Lower leg skin (tissue), 4 donors: ENCODE measurements around the gene SLC43A2. TPM values are rescaled to one million over a fixed set of nuclear protein-coding genes. Genes with fewer than 3 reads are reported as not detected.

Experiments used
- DNase-seq, 2 donors: peaks; one replicate each; pipeline ENCODE4 v3.0.0-alpha.2; 2019; ENCODE audit warnings: low spot score in 2 of 2
- H3K4me3 ChIP-seq: fragments of 200-600 bp; sonication (generic); 2 replicates; pipeline ENCODE4 v1.5.1; 2017; ENCODE audit warnings: mild to moderate bottlenecking, low read depth; ENCODE audit not compliant: poor library complexity, severe bottlenecking
- CTCF ChIP-seq, 3 donors: fragments of 450-650 bp; IDR thresholded peaks; one replicate each; pipeline ENCODE4 v1.5.1; 2016; ENCODE audit warnings: antibody characterized with exemption in 3 of 3, mild to moderate bottlenecking in 3 of 3, moderate library complexity in 2 of 3
- POLR2A ChIP-seq, 2 donors: fragments of 450-650 bp; IDR thresholded peaks; one replicate each; pipeline ENCODE4 v1.6.1; 2016 to 2017; ENCODE audit warnings: antibody characterized with exemption in 2 of 2, mild to moderate bottlenecking in 1 of 2, moderate library complexity in 1 of 2
- WGBS, 2 donors: methylation state at CpG; one replicate each; pipeline ENCODE4 v1.1.5; 2018; 5-methylcytosine and 5-hydroxymethylcytosine counted together
- intact Hi-C: fragments of 100-400 bp; cut with DNase I; formaldehyde crosslinking; loops from one replicate; pipeline ENCODE4 v1.15.0; 2023; ENCODE audit warnings: low total_unique reads
- total RNA-seq, 4 donors: library from RNA; depleted of rRNA; stranded (reverse); fragments of >200 nt; gene quantifications; one replicate each; pipeline ENCODE4 v1.1.0, GENCODE V29; 2016

SLC43A2 gene
- total RNA-seq, 4 donors from 2014 or later, result 5.6 to 14.5 (median 9.6) TPM

DNA sequence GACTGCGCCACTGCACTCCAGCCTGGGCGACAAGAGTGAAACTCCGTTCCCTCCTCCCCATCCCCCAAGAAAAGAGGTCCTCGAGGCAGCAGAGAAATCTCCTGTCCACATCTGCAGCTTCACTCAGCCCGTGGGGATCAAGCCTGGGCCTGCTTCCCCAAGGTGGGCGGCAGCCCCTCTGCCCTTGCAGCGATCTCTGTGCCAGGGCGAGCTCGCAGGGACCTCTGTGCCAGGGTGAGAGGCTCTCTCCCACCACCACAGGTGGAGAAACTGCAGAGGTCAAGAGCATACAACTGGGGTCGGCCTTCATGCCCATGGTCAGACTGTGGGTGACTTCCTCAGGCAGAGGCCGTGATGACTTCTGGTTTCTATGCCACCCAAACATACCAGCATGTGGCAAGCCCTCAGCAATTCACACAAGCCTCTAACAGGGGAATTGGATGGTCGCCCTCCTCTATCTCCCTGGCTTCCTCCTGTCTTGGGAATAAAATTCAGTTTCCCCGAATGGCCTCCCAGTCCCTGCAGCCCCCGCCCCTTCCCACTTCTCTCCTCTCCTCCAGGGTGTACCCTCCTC, 5.5 kb downstream of the SLC43A2 start:
- intact Hi-C loops, result loop anchor here (10.0 kb wide), 1 partner anchor 258 kb away; no protein-coding TSS in a partner anchor
- 87 to 90% methylated on average over 14 of the region's 14 CpGs for WGBS, 2 donors
- no peak for TF ChIP-seq POLR2A (IDR thresholded peaks at IDR 0.05)
- no peak for DNase-seq
- H3K4me3 ChIP-seq, result no peak overlapping the region

GRCh38 chr17:1621273-1621954, 7.2 kb downstream of the SLC43A2 start:
- intact Hi-C loops, result loop anchor here (10.0 kb wide), 1 partner anchor 257 kb away; no protein-coding TSS in a partner anchor
- TF ChIP-seq POLR2A (IDR thresholded peaks at IDR 0.05) (no peak), CTCF (IDR thresholded peaks at IDR 0.05) (no peak)
- 84% methylated on average over 17 to 22 of the region's 22 CpGs for WGBS, 2 donors
- H3K4me3 ChIP-seq, result no peak overlapping the region
- DNase-seq, result no peak

- 84 to 93% methylated on average over 12 to 13 of the region's 13 CpGs for WGBS, 2 donors
- TF ChIP-seq CTCF (IDR thresholded peaks at IDR 0.05) (no peak), POLR2A (IDR thresholded peaks at IDR 0.05) (no peak)
- intact Hi-C loops, result loop anchor here (10.0 kb wide), 1 partner anchor 256 kb away; no protein-coding TSS in a partner anchor
- no peak overlapping the region for H3K4me3 ChIP-seq
- DNase-seq, result no peak
Measured at GRCh38 chr17:1620486-1620885, 8.1 kb downstream of the SLC43A2 start.

GRCh38 chr17:1617620-1618174, 10.9 kb downstream of the SLC43A2 start:
- intact Hi-C loops, result no loop called here
- TF ChIP-seq CTCF (IDR thresholded peaks at IDR 0.05) (no peak), POLR2A (IDR thresholded peaks at IDR 0.05) (no peak)
- DNase-seq, result peak in 1 of 2 donors; percentile 47
- H3K4me3 ChIP-seq, result no peak overlapping the region
- WGBS, 2 donors, result 28 to 56% methylated on average over 20 of the region's 20 CpGs

- no peak overlapping the region for H3K4me3 ChIP-seq
- TF ChIP-seq POLR2A (IDR thresholded peaks at IDR 0.05) (no peak), CTCF (IDR thresholded peaks at IDR 0.05) (no peak)
- 77 to 82% methylated on average over 13 of the region's 13 CpGs for WGBS, 2 donors
- intact Hi-C loops, result no loop called here
- no peak for DNase-seq
Measured at GRCh38 chr17:1616101-1616500, 12.5 kb downstream of the SLC43A2 start.

DNA sequence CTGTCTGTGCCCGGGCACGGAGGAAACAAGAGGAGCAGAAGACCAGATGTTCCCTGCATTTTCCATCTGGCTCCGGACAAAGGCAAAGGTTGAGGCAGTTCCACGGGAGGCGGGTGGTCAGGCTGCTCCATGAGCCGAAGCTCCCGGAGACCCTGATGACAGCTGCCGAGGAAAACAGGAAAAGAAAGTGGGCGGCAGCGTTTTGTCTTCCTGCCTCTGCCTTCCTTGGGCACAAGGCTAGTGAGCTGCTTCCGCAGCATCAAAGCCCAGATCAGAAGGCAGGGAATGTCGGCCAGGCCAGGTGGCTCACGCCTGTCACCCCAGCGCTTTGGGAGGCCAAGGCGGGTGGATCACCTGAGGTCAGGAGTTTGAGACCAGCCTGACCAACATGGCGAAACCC, 16.2 kb downstream of the SLC43A2 start:
- intact Hi-C loops, result no loop called here
- H3K4me3 ChIP-seq, result no peak overlapping the region
- 71 to 85% methylated on average over 16 of the region's 16 CpGs for WGBS, 2 donors
- DNase-seq, result no peak
- TF ChIP-seq CTCF (IDR thresholded peaks at IDR 0.05), result no peak
- TF ChIP-seq POLR2A (IDR thresholded peaks at IDR 0.05), result no peak
